DND-41 (cell line): Measurements from ENCODE around the gene ADPGK.
"Not testable (repeated sequence)": the region's sequence is repeated elsewhere in the genome, so short reads cannot be mapped to it uniquely, and the experiment has no call there.

Experiments
- ATAC-seq: fragments of 200-7000 bp; cut with Tn5 transposase; 3 replicates; pipeline ENCODE4 v1.9.1; 2021; ENCODE audit warnings: low read depth; ENCODE audit not compliant: insufficient read depth
- DNase-seq: peaks from one replicate; pipeline ENCODE4 v3.0.0-alpha.2; 2020
- H2AFZ ChIP-seq: 2 replicates; pipeline ENCODE4 v1.6.0; 2012; ENCODE audit warnings: low read depth, low read length
- H3K27ac ChIP-seq: 2 replicates; pipeline ENCODE4 v1.5.1; 2012; ENCODE audit warnings: low read length, inconsistent platforms
- H3K27me3 ChIP-seq: fragments of 200-600 bp; sonication (generic); 2 replicates; pipeline ENCODE4 v1.6.0; 2012; ENCODE audit warnings: low read length, mild to moderate bottlenecking, inconsistent platforms; ENCODE audit not compliant: insufficient read depth, poor library complexity
- H3K36me3 ChIP-seq: 2 replicates; pipeline ENCODE4 v1.5.1; 2012; ENCODE audit warnings: low read length, inconsistent platforms; ENCODE audit not compliant: insufficient read depth
- H3K4me1 ChIP-seq: 2 replicates; pipeline ENCODE4 v1.5.1; 2012; ENCODE audit warnings: mild to moderate bottlenecking, low read length; ENCODE audit not compliant: insufficient read depth
- H3K4me2 ChIP-seq: 2 replicates; pipeline ENCODE4 v1.6.0; 2012; ENCODE audit warnings: mild to moderate bottlenecking, moderate library complexity, low read length, inconsistent platforms; ENCODE audit not compliant: insufficient read depth
- H3K4me3 ChIP-seq, 2 experiments: fragments of 200-600 bp in 1 of 2; shearing (Covaris generic) in 1 of 2; 2 replicates each; pipeline ENCODE4 v1.5.1; 2012 to 2016; ENCODE audit warnings: inconsistent platforms in 2 of 2, low read length in 2 of 2, mild to moderate bottlenecking in 2 of 2, low read depth in 1 of 2, moderate library complexity in 1 of 2
- H3K79me2 ChIP-seq: 2 replicates; pipeline ENCODE4 v1.6.0; 2012; ENCODE audit warnings: low read length, inconsistent platforms; ENCODE audit not compliant: insufficient read depth
- H3K9ac ChIP-seq: 2 replicates; pipeline ENCODE4 v1.6.0; 2012; ENCODE audit warnings: low read depth, mild to moderate bottlenecking, inconsistent platforms, low read length, moderate library complexity
- H3K9me3 ChIP-seq: 2 replicates; pipeline ENCODE4 v1.5.1; 2012; ENCODE audit warnings: low read length, moderate library complexity, mild to moderate bottlenecking, inconsistent platforms; ENCODE audit not compliant: insufficient read depth, severe bottlenecking
- H4K20me1 ChIP-seq: 2 replicates; pipeline ENCODE4 v1.6.0; 2012; ENCODE audit warnings: low read length; ENCODE audit not compliant: insufficient read depth
- EZH2 ChIP-seq: IDR thresholded peaks from 3 replicates; pipeline ENCODE4 v1.6.1; 2012; ENCODE audit warnings: borderline replicate concordance, low read depth, mild to moderate bottlenecking, moderate library complexity, low read length, inconsistent platforms; ENCODE audit not compliant: severe bottlenecking
- TF ChIP-seq, protein P1 (sequence below): IDR thresholded peaks from 2 replicates; pipeline ENCODE4 v1.5.1; 2012; ENCODE audit warnings: borderline replicate concordance, low read length, moderate library complexity, mild to moderate bottlenecking; ENCODE audit not compliant: poor library complexity, severe bottlenecking; ENCODE audit errors: extremely low read depth

The ADPGK gene

DNA sequence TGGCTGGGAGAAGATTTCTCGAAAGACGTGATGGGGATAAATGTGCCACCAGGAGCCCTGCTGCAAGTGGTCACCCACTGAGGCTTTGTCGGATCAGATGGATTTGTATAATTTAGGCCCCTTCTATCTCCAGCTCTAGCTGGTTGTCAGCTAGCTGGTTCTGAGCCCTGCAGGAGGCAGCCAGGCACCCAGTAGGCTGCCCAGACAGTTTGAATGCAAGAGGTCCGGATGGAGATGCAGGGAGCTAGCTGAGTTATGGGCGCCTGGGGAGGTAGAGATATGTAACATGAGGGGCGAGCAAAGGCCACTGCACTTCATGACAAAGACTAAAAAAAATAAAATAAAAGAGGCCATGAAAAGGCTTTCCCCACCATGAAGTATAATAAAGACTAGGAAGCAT lies 35.1 kb upstream of the ADPGK start:
- no peak for ATAC-seq
- Histone ChIP-seq H3K4me1 (no peaks in the 10 kb centered on the region), H3K27ac (no peak overlapping the region), H3K4me2 (no peak overlapping the region), H3K9ac (no peak overlapping the region), H3K27me3 (no peaks in the 10 kb centered on the region), H3K4me3 (no peak overlapping the region), H3K36me3 (no peaks in the 10 kb centered on the region), H3K9me3 (no peaks in the 10 kb centered on the region), H3K79me2 (no peaks in the 10 kb centered on the region), H2AFZ (no peak overlapping the region), H4K20me1 (no peaks in the 10 kb centered on the region)
- TF ChIP-seq, protein P1, sequence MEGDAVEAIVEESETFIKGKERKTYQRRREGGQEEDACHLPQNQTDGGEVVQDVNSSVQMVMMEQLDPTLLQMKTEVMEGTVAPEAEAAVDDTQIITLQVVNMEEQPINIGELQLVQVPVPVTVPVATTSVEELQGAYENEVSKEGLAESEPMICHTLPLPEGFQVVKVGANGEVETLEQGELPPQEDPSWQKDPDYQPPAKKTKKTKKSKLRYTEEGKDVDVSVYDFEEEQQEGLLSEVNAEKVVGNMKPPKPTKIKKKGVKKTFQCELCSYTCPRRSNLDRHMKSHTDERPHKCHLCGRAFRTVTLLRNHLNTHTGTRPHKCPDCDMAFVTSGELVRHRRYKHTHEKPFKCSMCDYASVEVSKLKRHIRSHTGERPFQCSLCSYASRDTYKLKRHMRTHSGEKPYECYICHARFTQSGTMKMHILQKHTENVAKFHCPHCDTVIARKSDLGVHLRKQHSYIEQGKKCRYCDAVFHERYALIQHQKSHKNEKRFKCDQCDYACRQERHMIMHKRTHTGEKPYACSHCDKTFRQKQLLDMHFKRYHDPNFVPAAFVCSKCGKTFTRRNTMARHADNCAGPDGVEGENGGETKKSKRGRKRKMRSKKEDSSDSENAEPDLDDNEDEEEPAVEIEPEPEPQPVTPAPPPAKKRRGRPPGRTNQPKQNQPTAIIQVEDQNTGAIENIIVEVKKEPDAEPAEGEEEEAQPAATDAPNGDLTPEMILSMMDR = no peak
- no peak for TF ChIP-seq EZH2
- no peak for DNase-seq

- Histone ChIP-seq H3K36me3 (no peaks in the 10 kb centered on the region), H3K27ac (no peak overlapping the region), H3K4me3 (no peak overlapping the region), H2AFZ (no peak overlapping the region), H3K27me3 (no peaks in the 10 kb centered on the region), H3K9ac (no peak overlapping the region), H3K4me2 (no peak overlapping the region), H3K9me3 (no peaks in the 10 kb centered on the region), H3K79me2 (no peaks in the 10 kb centered on the region), H4K20me1 (no peaks in the 10 kb centered on the region), H3K4me1 (no peaks in the 10 kb centered on the region)
- TF ChIP-seq, protein P1 = no peak
- no peak for TF ChIP-seq EZH2
- no peak for DNase-seq
- no peak for ATAC-seq
Measured at GRCh38 chr15:72813345-72814004, 29.9 kb upstream of the ADPGK start.

DNA sequence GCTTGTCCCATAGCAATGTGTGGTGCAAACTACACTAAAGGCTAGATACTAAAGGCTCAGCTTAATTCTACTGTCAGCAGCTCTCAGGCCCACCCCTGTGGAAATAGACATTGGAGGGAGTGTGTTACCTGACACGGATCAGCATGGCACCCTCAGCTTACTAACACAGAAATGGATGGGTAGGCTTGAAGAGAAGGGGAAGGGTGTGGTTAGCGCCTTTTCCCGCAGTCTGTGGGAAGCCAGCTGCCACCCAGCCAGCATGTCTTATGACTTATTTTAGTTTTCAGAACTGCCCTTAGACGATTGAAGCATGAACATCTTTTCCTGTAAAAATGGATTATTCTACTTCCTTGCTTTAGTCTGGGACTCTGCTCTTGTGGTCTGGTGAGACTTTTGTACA lies 25.8 kb upstream of the ADPGK start:
- H3K36me3 ChIP-seq = no peaks in the 10 kb centered on the region
- TF ChIP-seq, protein P1 = no peak
- no peak for TF ChIP-seq EZH2
- H3K4me1 ChIP-seq = no peaks in the 10 kb centered on the region
- H3K9ac ChIP-seq = no peak overlapping the region
- no peak overlapping the region for H3K4me2 ChIP-seq
- no peak overlapping the region for H3K27ac ChIP-seq
- ATAC-seq = no peak
- H2AFZ ChIP-seq = no peak overlapping the region
- H3K4me3 ChIP-seq = no peak overlapping the region
- DNase-seq = no peak
- H4K20me1 ChIP-seq = no peaks in the 10 kb centered on the region
- H3K79me2 ChIP-seq = no peaks in the 10 kb centered on the region
- no peaks in the 10 kb centered on the region for H3K9me3 ChIP-seq
- H3K27me3 ChIP-seq = no peaks in the 10 kb centered on the region

GRCh38 chr15:72807346-72807745 lies 23.8 kb upstream of the ADPGK start:
- not testable (repeated sequence) for ATAC-seq, H3K36me3 ChIP-seq, H4K20me1 ChIP-seq, H3K4me1 ChIP-seq, H3K9ac ChIP-seq, H3K4me3 ChIP-seq, H3K4me2 ChIP-seq, H3K79me2 ChIP-seq, H3K27me3 ChIP-seq, DNase-seq, H3K9me3 ChIP-seq, H3K27ac ChIP-seq, H2AFZ ChIP-seq
